Astrocyte of the cerebellum (primary cell): ENCODE measurements around the gene CCDC82.

Experiments used
- DNase-seq: peaks from one replicate; pipeline ENCODE4 v3.0.0-alpha.2; 2011; ENCODE audit warnings: low read depth
- H3K4me3 ChIP-seq: 2 replicates; pipeline ENCODE4 v1.5.1; 2011; ENCODE audit warnings: mild to moderate bottlenecking, low read depth, low read length, moderate library complexity
- in situ Hi-C: cut with HindIII; loops from 2 replicates; pipeline ENCODE4 v1.10.0; 2017; ENCODE audit warnings: low sequenced_read_pairs
- TF ChIP-seq, protein P1 (sequence below): IDR thresholded peaks from 2 replicates; pipeline ENCODE4 v1.5.1; 2012; ENCODE audit warnings: low read length, low read depth, moderate library complexity, mild to moderate bottlenecking; ENCODE audit errors: missing control alignments

The CCDC82 gene

DNA sequence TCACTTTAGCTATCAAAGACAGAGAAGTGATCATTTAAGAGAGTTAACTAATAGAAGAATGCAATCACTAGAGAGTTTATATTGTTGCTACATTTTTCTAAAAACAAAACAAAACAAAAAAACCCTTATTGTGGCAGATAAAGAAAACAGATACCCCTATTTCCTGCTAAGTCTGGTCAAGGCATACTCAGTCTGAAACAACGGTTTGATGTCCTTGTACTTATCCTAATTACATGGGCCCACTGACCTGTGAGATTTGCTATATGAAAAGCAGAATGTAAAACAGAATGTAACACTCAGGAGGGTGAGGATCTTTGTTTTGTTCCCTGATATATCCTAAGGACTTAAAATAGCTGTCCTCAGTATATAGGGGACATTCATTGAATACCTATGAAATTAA is 71.3 kb downstream of the CCDC82 start:
- TF ChIP-seq, protein P1, sequence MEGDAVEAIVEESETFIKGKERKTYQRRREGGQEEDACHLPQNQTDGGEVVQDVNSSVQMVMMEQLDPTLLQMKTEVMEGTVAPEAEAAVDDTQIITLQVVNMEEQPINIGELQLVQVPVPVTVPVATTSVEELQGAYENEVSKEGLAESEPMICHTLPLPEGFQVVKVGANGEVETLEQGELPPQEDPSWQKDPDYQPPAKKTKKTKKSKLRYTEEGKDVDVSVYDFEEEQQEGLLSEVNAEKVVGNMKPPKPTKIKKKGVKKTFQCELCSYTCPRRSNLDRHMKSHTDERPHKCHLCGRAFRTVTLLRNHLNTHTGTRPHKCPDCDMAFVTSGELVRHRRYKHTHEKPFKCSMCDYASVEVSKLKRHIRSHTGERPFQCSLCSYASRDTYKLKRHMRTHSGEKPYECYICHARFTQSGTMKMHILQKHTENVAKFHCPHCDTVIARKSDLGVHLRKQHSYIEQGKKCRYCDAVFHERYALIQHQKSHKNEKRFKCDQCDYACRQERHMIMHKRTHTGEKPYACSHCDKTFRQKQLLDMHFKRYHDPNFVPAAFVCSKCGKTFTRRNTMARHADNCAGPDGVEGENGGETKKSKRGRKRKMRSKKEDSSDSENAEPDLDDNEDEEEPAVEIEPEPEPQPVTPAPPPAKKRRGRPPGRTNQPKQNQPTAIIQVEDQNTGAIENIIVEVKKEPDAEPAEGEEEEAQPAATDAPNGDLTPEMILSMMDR: no peak
- no peak for DNase-seq
- in situ Hi-C loops: no loop called here
- no peak overlapping the region for H3K4me3 ChIP-seq

DNA sequence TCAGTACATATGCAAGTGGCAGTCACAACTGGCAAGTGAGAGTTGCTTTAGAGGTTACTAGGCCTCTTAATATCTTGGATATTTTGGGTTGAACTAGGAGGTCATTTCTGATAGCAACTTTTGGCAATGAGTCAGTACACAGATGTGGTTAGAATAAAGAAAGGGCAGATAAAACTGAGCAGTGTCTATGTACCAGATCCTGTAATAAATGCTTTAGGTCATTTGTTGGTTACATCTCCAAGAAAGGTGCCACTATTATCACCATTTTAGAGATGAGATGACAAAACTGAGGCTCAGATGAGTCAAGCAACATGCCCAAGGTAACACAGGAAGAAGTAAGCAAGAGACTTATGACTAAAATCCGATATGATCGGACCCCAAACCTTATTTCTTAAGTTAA is 71.7 kb downstream of the CCDC82 start:
- TF ChIP-seq, protein P1: no peak
- H3K4me3 ChIP-seq: no peak overlapping the region
- no peak for DNase-seq

DNA sequence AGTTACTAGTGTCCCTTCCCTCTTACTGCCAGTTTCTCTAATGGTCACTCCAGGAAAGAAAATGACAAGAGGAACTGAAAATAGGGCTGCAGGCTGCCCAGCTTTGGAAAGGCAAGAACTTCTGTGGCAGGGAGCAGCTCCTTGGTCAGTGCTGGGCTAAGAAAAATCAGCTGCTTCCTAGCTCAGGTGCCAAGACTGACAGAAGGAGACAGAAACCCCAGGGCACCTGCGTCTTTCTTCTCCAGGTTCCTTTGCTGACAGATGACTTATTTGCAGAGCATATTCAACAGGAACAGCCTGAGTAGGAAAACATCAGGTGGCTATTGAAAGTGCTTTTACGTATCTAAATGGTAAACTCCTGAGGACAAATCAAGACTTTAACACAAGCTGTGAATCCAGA is 72.1 kb downstream of the CCDC82 start:
- H3K4me3 ChIP-seq: no peak overlapping the region
- TF ChIP-seq, protein P1: no peak
- in situ Hi-C loops: no loop called here
- no peak for DNase-seq

More for the DNA sequence above, 71.7 kb downstream of the CCDC82 start:
- in situ Hi-C loops: no loop called here

- no peak overlapping the region for H3K4me3 ChIP-seq
- TF ChIP-seq, protein P1: no peak
- DNase-seq: no peak
- in situ Hi-C loops: no loop called here
Measured at GRCh38 chr11:96316869-96317268, 72.8 kb downstream of the CCDC82 start.

GRCh38 chr11:96315476-96315875 is 74.2 kb downstream of the CCDC82 start:
- TF ChIP-seq, protein P1: no peak
- in situ Hi-C loops: no loop called here
- no peak overlapping the region for H3K4me3 ChIP-seq
- DNase-seq: no peak

DNA sequence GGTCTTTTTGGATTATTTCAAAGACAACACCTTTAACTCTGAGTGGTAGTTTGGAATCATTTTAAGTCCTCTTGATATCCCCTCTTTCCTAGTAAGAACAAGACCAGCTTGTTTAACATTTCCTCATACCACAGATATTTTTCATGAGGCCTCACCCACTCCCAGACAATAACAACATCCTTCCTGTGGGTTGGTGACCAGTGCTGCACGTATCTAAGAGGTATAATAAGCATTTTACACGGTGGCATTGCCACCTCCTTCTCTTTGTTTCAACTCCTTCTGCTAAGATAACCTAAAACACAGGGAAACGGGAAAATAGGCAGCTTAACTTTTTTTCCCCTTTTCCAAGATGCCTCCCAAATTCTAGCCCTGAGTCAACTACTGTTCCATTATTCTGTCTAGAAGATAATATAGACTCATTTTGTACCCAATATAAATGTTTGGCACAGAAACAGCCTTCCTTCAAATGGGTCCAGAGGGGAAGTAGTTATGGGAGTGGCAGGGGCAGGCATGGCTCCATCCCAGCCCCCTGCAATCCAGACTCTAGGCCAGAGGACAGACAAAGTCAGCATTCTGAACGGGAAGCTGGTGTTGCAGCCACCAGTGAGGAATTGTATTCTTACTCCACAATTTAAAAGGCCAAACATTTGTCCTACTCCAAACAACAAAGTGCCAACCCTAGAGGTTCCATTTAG is 75.2 kb downstream of the CCDC82 start:
- no peak overlapping the region for H3K4me3 ChIP-seq
- TF ChIP-seq, protein P1: no peak
- in situ Hi-C loops: no loop called here
- no peak for DNase-seq
